ENCODE measurements around the gene CCDC30. TPM values are rescaled to one million over a fixed set of nuclear protein-coding genes. Genes with fewer than 3 reads are reported as not detected.

The CCDC30 gene
- total and polyA plus RNA-seq, 10 of the 15 experiments (the other 5 are each of a cell fraction or from before 2014, with no cell fraction given): 0.46 to 1.8 (median 1.0) TPM

GRCh38 chr1:42477775-42478174, 14.7 kb downstream of the CCDC30 start:
- POLR2A ChIA-PET: no interaction called here
- no TSS peak for BruUV-seq (replicated peaks)
- Histone ChIP-seq H3K27ac (ENCODE audit: control insufficient read depth, insufficient read depth) (no peak overlapping the region), H3K4me3 (no peak overlapping the region), H3K36me3 (ENCODE audit: control insufficient read depth in 2 of 2, insufficient read depth in 2 of 2, low read length in 1 of 2) (no peaks in the 10 kb centered on the region), H3K79me2 (ENCODE audit: control insufficient read depth, insufficient read depth, low read length) (no peaks in the 10 kb centered on the region), H3K9ac (ENCODE audit: control insufficient read depth, insufficient read depth, low read length) (no peak overlapping the region), H2AFZ (ENCODE audit: control insufficient read depth, low read depth, low read length) (no peak overlapping the region), H3K27me3 (replicated peaks in 1 of 2; ENCODE audit: control insufficient read depth in 2 of 2, insufficient read depth in 2 of 2, low read length in 1 of 2) (no peaks in the 10 kb centered on the region), H3K4me1 (ENCODE audit: control insufficient read depth, insufficient read depth, low read length) (no peaks in the 10 kb centered on the region), H3K9me3 (replicated peaks; ENCODE audit: control insufficient read depth, insufficient read depth, low read length) (no peaks in the 10 kb centered on the region), H4K20me1 (ENCODE audit: control insufficient read depth, insufficient read depth) (no peaks in the 10 kb centered on the region), H3K4me2 (ENCODE audit: control insufficient read depth, insufficient read depth) (no peak overlapping the region)
- TF ChIP-seq NFIC (IDR thresholded peaks at IDR 0.05; ENCODE audit: low read depth, low read length) (no peak), RFX5 (IDR thresholded peaks at IDR 0.05; ENCODE audit: low read depth, low read length) (no peak), BRCA1 (IDR thresholded peaks at IDR 0.05; ENCODE audit: low read depth, low read length) (no peak)
- TF ChIP-seq, protein P1, sequence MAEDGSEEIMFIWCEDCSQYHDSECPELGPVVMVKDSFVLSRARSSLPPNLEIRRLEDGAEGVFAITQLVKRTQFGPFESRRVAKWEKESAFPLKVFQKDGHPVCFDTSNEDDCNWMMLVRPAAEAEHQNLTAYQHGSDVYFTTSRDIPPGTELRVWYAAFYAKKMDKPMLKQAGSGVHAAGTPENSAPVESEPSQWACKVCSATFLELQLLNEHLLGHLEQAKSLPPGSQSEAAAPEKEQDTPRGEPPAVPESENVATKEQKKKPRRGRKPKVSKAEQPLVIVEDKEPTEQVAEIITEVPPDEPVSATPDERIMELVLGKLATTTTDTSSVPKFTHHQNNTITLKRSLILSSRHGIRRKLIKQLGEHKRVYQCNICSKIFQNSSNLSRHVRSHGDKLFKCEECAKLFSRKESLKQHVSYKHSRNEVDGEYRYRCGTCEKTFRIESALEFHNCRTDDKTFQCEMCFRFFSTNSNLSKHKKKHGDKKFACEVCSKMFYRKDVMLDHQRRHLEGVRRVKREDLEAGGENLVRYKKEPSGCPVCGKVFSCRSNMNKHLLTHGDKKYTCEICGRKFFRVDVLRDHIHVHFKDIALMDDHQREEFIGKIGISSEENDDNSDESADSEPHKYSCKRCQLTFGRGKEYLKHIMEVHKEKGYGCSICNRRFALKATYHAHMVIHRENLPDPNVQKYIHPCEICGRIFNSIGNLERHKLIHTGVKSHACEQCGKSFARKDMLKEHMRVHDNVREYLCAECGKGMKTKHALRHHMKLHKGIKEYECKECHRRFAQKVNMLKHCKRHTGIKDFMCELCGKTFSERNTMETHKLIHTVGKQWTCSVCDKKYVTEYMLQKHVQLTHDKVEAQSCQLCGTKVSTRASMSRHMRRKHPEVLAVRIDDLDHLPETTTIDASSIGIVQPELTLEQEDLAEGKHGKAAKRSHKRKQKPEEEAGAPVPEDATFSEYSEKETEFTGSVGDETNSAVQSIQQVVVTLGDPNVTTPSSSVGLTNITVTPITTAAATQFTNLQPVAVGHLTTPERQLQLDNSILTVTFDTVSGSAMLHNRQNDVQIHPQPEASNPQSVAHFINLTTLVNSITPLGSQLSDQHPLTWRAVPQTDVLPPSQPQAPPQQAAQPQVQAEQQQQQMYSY (CRISPR knock-in tag; IDR thresholded peaks at IDR 0.05): no peak
- no peak for FAIRE-seq
- SMC1A ChIA-PET (ENCODE audit: uncharacterized antibody, unreplicated experiment): no interaction called here
- in situ Hi-C loops (cut with MboI) (no loop called here), intact Hi-C loops (cut with micrococcal nuclease; ENCODE audit: unreplicated experiment) (no loop called here)
- DNase-seq (ENCODE audit: low read depth, low spot score): no peak
- no peak for ATAC-seq
- CTCF ChIA-PET: no interaction called here
- RAD21 ChIA-PET (ENCODE audit: unreplicated experiment): no interaction called here
- WGBS (ENCODE audit: insufficient coverage, insufficient replicate concordance, low lambda C conversion rate, missing lambda C conversion rate): 55% methylated on average over 3 of the region's 3 CpGs

GRCh38 chr1:42479621-42480020, 16.5 kb downstream of the CCDC30 start:
- SMC1A ChIA-PET (ENCODE audit: uncharacterized antibody, unreplicated experiment): no interaction called here
- CTCF ChIA-PET: no interaction called here
- ATAC-seq: peak; percentile 82
- POLR2A ChIA-PET: no interaction called here
- intact Hi-C loops (cut with micrococcal nuclease; ENCODE audit: unreplicated experiment) (no loop called here), in situ Hi-C loops (cut with MboI) (no loop called here)
- Histone ChIP-seq H2AFZ (ENCODE audit: control insufficient read depth, low read depth, low read length) (no peak overlapping the region), H3K4me2 (ENCODE audit: control insufficient read depth, insufficient read depth) (no peak overlapping the region), H3K79me2 (ENCODE audit: control insufficient read depth, insufficient read depth, low read length) (no peaks in the 10 kb centered on the region), H3K36me3 (ENCODE audit: control insufficient read depth in 2 of 2, insufficient read depth in 2 of 2, low read length in 1 of 2) (no peaks in the 10 kb centered on the region), H3K9me3 (replicated peaks; ENCODE audit: control insufficient read depth, insufficient read depth, low read length) (no peaks in the 10 kb centered on the region), H4K20me1 (ENCODE audit: control insufficient read depth, insufficient read depth) (no peaks in the 10 kb centered on the region), H3K4me1 (ENCODE audit: control insufficient read depth, insufficient read depth, low read length) (no peaks in the 10 kb centered on the region), H3K27ac (ENCODE audit: control insufficient read depth, insufficient read depth) (no peak overlapping the region), H3K27me3 (replicated peaks in 1 of 2; ENCODE audit: control insufficient read depth in 2 of 2, insufficient read depth in 2 of 2, low read length in 1 of 2) (no peaks in the 10 kb centered on the region), H3K4me3 (no peak overlapping the region), H3K9ac (ENCODE audit: control insufficient read depth, insufficient read depth, low read length) (no peak overlapping the region)
- RAD21 ChIA-PET (ENCODE audit: unreplicated experiment): no interaction called here
- DNase-seq (ENCODE audit: low read depth, low spot score): no peak
- no TSS peak for BruUV-seq (replicated peaks)
- 43% methylated on average over 4 of the region's 4 CpGs for WGBS (ENCODE audit: insufficient coverage, insufficient replicate concordance, low lambda C conversion rate, missing lambda C conversion rate)
- no peak for FAIRE-seq
- TF ChIP-seq SPI1 (IDR thresholded peaks at IDR 0.05; ENCODE audit: borderline replicate concordance, insufficient read depth, low read depth, low read length) (0 out of 2 replicates have a peak, but pooled peaks have one; percentile 28), ZNF622 (IDR thresholded peaks at IDR 0.05) (no peak), BCLAF1 (IDR thresholded peaks at IDR 0.05) (no peak), NR2F1 (conservative IDR thresholded peaks at IDR 0.05) (no peak), SKIL (IDR thresholded peaks at IDR 0.05; ENCODE audit: low read depth, poor library complexity, severe bottlenecking) (no peak)

Measured in GM12878 (cell line).